ENCODE data around the gene CALML4.
A peak's percentile ranks its signal among the peaks of the same experiment; 100 is the strongest.

DNA sequence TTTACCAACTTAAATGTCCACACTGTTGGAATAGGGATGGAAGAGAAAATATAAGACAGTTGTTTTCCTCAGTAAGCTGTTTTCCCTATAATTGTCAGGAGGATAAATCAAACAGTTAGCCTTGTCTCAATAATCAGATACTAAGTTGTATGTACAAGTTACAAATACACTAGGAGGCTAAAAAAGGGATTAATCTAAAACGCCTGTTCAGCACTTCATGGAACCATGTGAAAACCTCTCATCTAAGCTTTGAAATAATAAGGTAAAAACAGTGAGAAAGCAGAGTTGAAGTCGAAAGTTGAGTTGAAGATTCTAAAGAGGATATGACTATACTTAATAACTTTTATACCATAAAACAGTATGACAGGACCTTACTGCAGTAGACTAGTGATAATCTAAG lies 62.0 kb downstream of the CALML4 start:
- TF ChIP-seq, protein P1, sequence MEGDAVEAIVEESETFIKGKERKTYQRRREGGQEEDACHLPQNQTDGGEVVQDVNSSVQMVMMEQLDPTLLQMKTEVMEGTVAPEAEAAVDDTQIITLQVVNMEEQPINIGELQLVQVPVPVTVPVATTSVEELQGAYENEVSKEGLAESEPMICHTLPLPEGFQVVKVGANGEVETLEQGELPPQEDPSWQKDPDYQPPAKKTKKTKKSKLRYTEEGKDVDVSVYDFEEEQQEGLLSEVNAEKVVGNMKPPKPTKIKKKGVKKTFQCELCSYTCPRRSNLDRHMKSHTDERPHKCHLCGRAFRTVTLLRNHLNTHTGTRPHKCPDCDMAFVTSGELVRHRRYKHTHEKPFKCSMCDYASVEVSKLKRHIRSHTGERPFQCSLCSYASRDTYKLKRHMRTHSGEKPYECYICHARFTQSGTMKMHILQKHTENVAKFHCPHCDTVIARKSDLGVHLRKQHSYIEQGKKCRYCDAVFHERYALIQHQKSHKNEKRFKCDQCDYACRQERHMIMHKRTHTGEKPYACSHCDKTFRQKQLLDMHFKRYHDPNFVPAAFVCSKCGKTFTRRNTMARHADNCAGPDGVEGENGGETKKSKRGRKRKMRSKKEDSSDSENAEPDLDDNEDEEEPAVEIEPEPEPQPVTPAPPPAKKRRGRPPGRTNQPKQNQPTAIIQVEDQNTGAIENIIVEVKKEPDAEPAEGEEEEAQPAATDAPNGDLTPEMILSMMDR (IDR thresholded peaks at IDR 0.05), result peak in 1 of 6 experiments; percentile 5
- TF ChIP-seq POLR2A (IDR thresholded peaks at IDR 0.05), result no peak

All from Peyer's patch (tissue), 4 donors.